CD4-positive, alpha-beta T cell (primary cell): ENCODE measurements around the gene TMEM213. TPM values are rescaled to one million over a fixed set of nuclear protein-coding genes. Genes with fewer than 3 reads are reported as not detected.

Source experiments
- ATAC-seq: fragments of 200-7000 bp; cut with Tn5 transposase; one replicate; pipeline ENCODE4 v1.10.0; 2022; ENCODE audit warnings: mild to moderate bottlenecking; ENCODE audit not compliant: poor library complexity
- CTCF ChIA-PET: fragments of 350-600 bp; sonication (Branson Sonifier 250); formaldehyde crosslinking; loops from one replicate; lab custom pipeline; 2021; ENCODE audit warnings: antibody characterized with exemption, inconsistent platforms; lab: Charles Lee
- POLR2A ChIA-PET: fragments of 350-600 bp; sonication (Branson Sonifier 250); formaldehyde crosslinking; loops from one replicate; lab custom pipeline; 2021; ENCODE audit warnings: antibody characterized with exemption, inconsistent platforms; lab: Charles Lee
- DNase-seq, 14 experiments: peaks; one replicate each; pipeline ENCODE4 v3.0.0-alpha.2; 2013 to 2020; ENCODE audit warnings: mixed read lengths in 2 of 14
- H3K27ac ChIP-seq, 2 donors: one replicate each; pipeline versions ENCODE4 v1.5.1 to v1.7.0; 2013; ENCODE audit warnings: low read length in 2 of 2, low read depth in 1 of 2, mild to moderate bottlenecking in 1 of 2
- H3K27me3 ChIP-seq, 2 experiments: 1 replicate in 1 of 2; 2 replicates in 1 of 2; pipeline versions ENCODE4 v1.6.1 to v1.7.0; 2013; ENCODE audit warnings: low read length in 2 of 2, control low read depth in 1 of 2, mild to moderate bottlenecking in 1 of 2, moderate library complexity in 1 of 2; ENCODE audit not compliant: insufficient read depth in 2 of 2, control insufficient read depth in 1 of 2
- H3K36me3 ChIP-seq: one replicate; pipeline ENCODE4 v1.6.1; 2013; ENCODE audit warnings: low read length, control low read depth; ENCODE audit not compliant: insufficient read depth
- H3K4me1 ChIP-seq: one replicate; pipeline ENCODE4 v1.6.1; 2013; ENCODE audit warnings: low read length, control low read depth; ENCODE audit not compliant: insufficient read depth
- H3K4me3 ChIP-seq: one replicate; pipeline ENCODE4 v1.5.1; 2013; ENCODE audit warnings: mild to moderate bottlenecking, low read length, moderate library complexity
- H3K9me3 ChIP-seq, 2 experiments: 1 replicate in 1 of 2; 2 replicates in 1 of 2; pipeline versions ENCODE4 v1.6.1 to v1.7.0; 2013; ENCODE audit warnings: low read length in 2 of 2, mild to moderate bottlenecking in 2 of 2, control low read depth in 1 of 2, moderate library complexity in 1 of 2; ENCODE audit not compliant: control insufficient read depth in 1 of 2, insufficient read depth in 1 of 2
- H3K27ac Mint-ChIP-seq: one replicate; pipeline ENCODE4 v1.8.0; 2020; ENCODE audit warnings: mixed read lengths
- H3K27me3 Mint-ChIP-seq: one replicate; pipeline ENCODE4 v1.8.0; 2021; ENCODE audit warnings: mixed read lengths
- H3K36me3 Mint-ChIP-seq: one replicate; pipeline ENCODE4 v1.8.0; 2021; ENCODE audit warnings: low read depth, mixed read lengths
- H3K4me1 Mint-ChIP-seq: one replicate; pipeline ENCODE4 v1.8.0; 2021; ENCODE audit warnings: low read depth, mixed read lengths
- H3K4me3 Mint-ChIP-seq: one replicate; pipeline ENCODE4 v1.8.0; 2020; ENCODE audit warnings: mild to moderate bottlenecking, mixed read lengths
- H3K9me3 Mint-ChIP-seq: one replicate; pipeline ENCODE4 v1.8.0; 2020; ENCODE audit warnings: mixed read lengths
- CTCF ChIP-seq: fragments of 200-600 bp; IDR thresholded peaks from one replicate; pipeline ENCODE4 v1.8.0; 2022; ENCODE audit warnings: antibody characterized with exemption, mild to moderate bottlenecking
- intact Hi-C, 2 experiments: fragments of 100-400 bp; cut with DNase I in 1 of 2; cut with micrococcal nuclease in 1 of 2; formaldehyde crosslinking; loops; one replicate each; pipeline versions ENCODE4 v1.15.1 to v1.9.0; 2023 to 2025; cut with DNase I, micrococcal nuclease
- polyA plus RNA-seq, 2 donors: library from polyadenylated mRNA; unstranded; fragments of 120-200 nt; gene quantifications; one replicate each; pipeline ENCODE4 v1.2.1, GENCODE V29; 2013
- total RNA-seq, 174 experiments: library from RNA in 2 of 174; stranded (reverse) in 2 of 174; gene quantifications; one replicate each; pipeline ENCODE4 v1.2.3 and lab custom pipeline; 2021 to 2026

Gene TMEM213
- not detected for total RNA-seq
- not detected for polyA plus RNA-seq (2013, experiment 1 of 2)
- polyA plus RNA-seq (2013, experiment 2 of 2): 0.11 TPM
- 0 to 0.30 (median 0) reads per million in 172 experiments for total RNA-seq (lab: John Stamatoyannopoulos, UW)

- Mint-ChIP-seq H3K4me1 (peaks cover 6% of the 10 kb centered on the region), H3K4me3 (no peak within 1 kb of the TSS), H3K9me3 (no peaks in the 10 kb centered on the region), H3K27ac (no peak within 1 kb of the TSS), H3K27me3 (peaks cover 4% of the 10 kb centered on the region), H3K36me3 (no peaks in the 10 kb centered on the region)
- Histone ChIP-seq H3K27me3 (no peaks in the 10 kb centered on the region), H3K27ac (no peak within 1 kb of the TSS), H3K36me3 (no peaks in the 10 kb centered on the region), H3K4me3 (no peak within 1 kb of the TSS), H3K9me3 (no peaks in the 10 kb centered on the region), H3K4me1 (peaks cover 7% of the 10 kb centered on the region)
- CTCF ChIA-PET: no interaction called here
- POLR2A ChIA-PET: no interaction called here
- no peak for TF ChIP-seq CTCF
- ATAC-seq: peak; percentile 32
- intact Hi-C loops: no loop called here
- peak in 4 of 14 experiments; percentile 5 to 28 (median 18) for DNase-seq
These were observed at the start of gene TMEM213, which contains the start of gene ATP6V0A4 for GRCh38 chr7:138797715-138798320. Gene TMEM213 (plus strand): TSS chr7:138797994. CDS start chr7:138798105, 111 bp downstream. Gene ATP6V0A4 (minus strand): TSS chr7:138798196. CDS start chr7:138771247, 26,949 bp downstream.

GRCh38 chr7:138748666-138749065 lies 49.1 kb upstream of the TMEM213 start:
- peak overlapping the region; percentile 94 for H3K27ac Mint-ChIP-seq
- POLR2A ChIA-PET: no interaction called here
- no peak overlapping the region for H3K4me3 Mint-ChIP-seq

GRCh38 chr7:138749960-138750359 lies 47.8 kb upstream of the TMEM213 start:
- DNase-seq: no peak
- ChIA-PET CTCF (interaction anchor here (4.5 kb wide), 1 partner anchor 11 kb away, joined by 29 read pairs; no protein-coding TSS in a partner anchor), POLR2A (no interaction called here)
- no peaks in the 10 kb centered on the region for H3K36me3 ChIP-seq
- no peaks in the 10 kb centered on the region for H3K27me3 Mint-ChIP-seq
- H3K27ac ChIP-seq: no peak overlapping the region
- peaks cover 0 to 15% of the 10 kb centered on the region in 2 experiments for H3K9me3 ChIP-seq
- H3K27me3 ChIP-seq: no peaks in the 10 kb centered on the region
- peaks cover 67% of the 10 kb centered on the region for H3K4me1 Mint-ChIP-seq
- H3K27ac Mint-ChIP-seq: peak overlapping the region; percentile 94
- H3K9me3 Mint-ChIP-seq: no peaks in the 10 kb centered on the region
- H3K4me3 Mint-ChIP-seq: no peak overlapping the region
- intact Hi-C loops: loop anchor here (5.0 to 10.0 kb wide), 6 partner anchors 33 to 748 kb away; partner anchors contain the start of genes CREB3L2 (in 1 of the 2) and FMC1 (in 1 of the 2)
- no peak for TF ChIP-seq CTCF
- ATAC-seq: no peak
- peaks cover 43% of the 10 kb centered on the region for H3K4me1 ChIP-seq
- no peak overlapping the region for H3K4me3 ChIP-seq
- no peaks in the 10 kb centered on the region for H3K36me3 Mint-ChIP-seq

More at GRCh38 chr7:138748666-138749065, 49.1 kb upstream of the TMEM213 start:
- Histone ChIP-seq H3K4me3 (no peak overlapping the region), H3K4me1 (peaks cover 39% of the 10 kb centered on the region), H3K27me3 (no peaks in the 10 kb centered on the region), H3K27ac (no peak overlapping the region), H3K36me3 (no peaks in the 10 kb centered on the region), H3K9me3 (peaks cover 0 to 15% of the 10 kb centered on the region in 2 experiments)
- no peak for DNase-seq
- CTCF ChIA-PET: interaction anchor here (0.6 to 1.0 kb wide), 3 partner anchors 10 to 584 kb away, joined by 3 to 5 read pairs (median 3); no protein-coding TSS in a partner anchor
- no peaks in the 10 kb centered on the region for H3K9me3 Mint-ChIP-seq
- ATAC-seq: no peak
- H3K36me3 Mint-ChIP-seq: no peaks in the 10 kb centered on the region
- H3K27me3 Mint-ChIP-seq: no peaks in the 10 kb centered on the region
- no peak for TF ChIP-seq CTCF
- peaks cover 64% of the 10 kb centered on the region for H3K4me1 Mint-ChIP-seq
- intact Hi-C loops: no loop called here
